Large intestine (tissue), 3 donors: ENCODE measurements around the gene NDUFS7. TPM values are rescaled to one million over a fixed set of nuclear protein-coding genes. Genes with fewer than 3 reads are reported as not detected.
A peak's percentile ranks its signal among the peaks of the same experiment; 100 is the strongest.

ENCODE experiments used
- DNase-seq, 2 donors: peaks; one replicate each; pipeline versions ENCODE4 v3.0.0 to v3.0.0-alpha.2; 2013
- H3K27ac ChIP-seq: one replicate; pipeline ENCODE4 v1.5.1; 2013; ENCODE audit warnings: low read length
- H3K27me3 ChIP-seq: 2 replicates; pipeline ENCODE4 v1.6.1; 2013; ENCODE audit warnings: low read length; ENCODE audit not compliant: control insufficient read depth, insufficient read depth
- H3K36me3 ChIP-seq: 2 replicates; pipeline ENCODE4 v1.6.1; 2013; ENCODE audit warnings: low read length; ENCODE audit not compliant: control insufficient read depth, insufficient read depth
- H3K4me1 ChIP-seq: one replicate; pipeline ENCODE4 v1.6.1; 2013; ENCODE audit warnings: low read length; ENCODE audit not compliant: control insufficient read depth, insufficient read depth
- H3K4me3 ChIP-seq: one replicate; pipeline ENCODE4 v1.5.1; 2013; ENCODE audit warnings: low read length
- H3K9me3 ChIP-seq: one replicate; pipeline ENCODE4 v1.6.1; 2013; ENCODE audit warnings: mild to moderate bottlenecking, low read depth, low read length, moderate library complexity; ENCODE audit not compliant: control insufficient read depth
- WGBS: methylation state at CpG from one replicate; pipeline ENCODE4 v1.1.5; 2013; ENCODE audit warnings: low lambda C conversion rate; ENCODE audit not compliant: insufficient coverage; 5-methylcytosine and 5-hydroxymethylcytosine counted together
- polyA plus RNA-seq: library from polyadenylated mRNA; unstranded; fragments of 120-200 nt; gene quantifications from one replicate; pipeline ENCODE4 v1.2.1, GENCODE V29; 2013

The NDUFS7 gene
- polyA plus RNA-seq, 1 donor = 91.9 TPM

GRCh38 chr19:1376415-1376805 lies 7.3 kb upstream of the NDUFS7 start:
- no peak overlapping the region for H3K27ac ChIP-seq
- no peak overlapping the region for H3K4me3 ChIP-seq
- H3K4me1 ChIP-seq = no peaks in the 10 kb centered on the region
- no peak for DNase-seq
- H3K9me3 ChIP-seq = peaks cover 14% of the 10 kb centered on the region
- H3K36me3 ChIP-seq = peaks cover 41% of the 10 kb centered on the region
- no peaks in the 10 kb centered on the region for H3K27me3 ChIP-seq
- no CpG with 5 or more reads among the region's 17 CpGs for WGBS

GRCh38 chr19:1377176-1377964 lies 6.3 kb upstream of the NDUFS7 start:
- Histone ChIP-seq H3K9me3 (peaks cover 14% of the 10 kb centered on the region), H3K4me1 (no peaks in the 10 kb centered on the region), H3K4me3 (no peak overlapping the region), H3K27me3 (no peaks in the 10 kb centered on the region), H3K36me3 (peaks cover 37% of the 10 kb centered on the region), H3K27ac (no peak overlapping the region)
- no peak for DNase-seq
- no CpG with 5 or more reads among the region's 43 CpGs for WGBS

- H3K4me1 ChIP-seq = no peaks in the 10 kb centered on the region
- no peak overlapping the region for H3K27ac ChIP-seq
- WGBS = no CpG with 5 or more reads among the region's 33 CpGs
Measured at GRCh38 chr19:1377965-1378785, 5.5 kb upstream of the NDUFS7 start.

GRCh38 chr19:1379126-1379905 lies 4.4 kb upstream of the NDUFS7 start:
- Histone ChIP-seq H3K4me1 (no peaks in the 10 kb centered on the region), H3K27ac (no peak overlapping the region), H3K9me3 (peaks cover 14% of the 10 kb centered on the region), H3K27me3 (no peaks in the 10 kb centered on the region), H3K4me3 (no peak overlapping the region), H3K36me3 (peaks cover 21% of the 10 kb centered on the region)
- no CpG with 5 or more reads among the region's 27 CpGs for WGBS
- no peak for DNase-seq

More at GRCh38 chr19:1377965-1378785, 5.5 kb upstream of the NDUFS7 start:
- no peak for DNase-seq
- H3K27me3 ChIP-seq = no peaks in the 10 kb centered on the region
- peaks cover 32% of the 10 kb centered on the region for H3K36me3 ChIP-seq
- peaks cover 14% of the 10 kb centered on the region for H3K9me3 ChIP-seq
- H3K4me3 ChIP-seq = no peak overlapping the region

- Histone ChIP-seq H3K4me1 (peaks cover 3% of the 10 kb centered on the region), H3K4me3 (no peak overlapping the region), H3K36me3 (peaks cover 16% of the 10 kb centered on the region), H3K27ac (no peak overlapping the region), H3K9me3 (peaks cover 14% of the 10 kb centered on the region), H3K27me3 (no peaks in the 10 kb centered on the region)
- DNase-seq = no peak
- WGBS = no CpG with 5 or more reads among the region's 12 CpGs
Measured at GRCh38 chr19:1379961-1380489, 3.7 kb upstream of the NDUFS7 start.

- no peak overlapping the region for H3K4me3 ChIP-seq
- peaks cover 11% of the 10 kb centered on the region for H3K36me3 ChIP-seq
- no peak overlapping the region for H3K27ac ChIP-seq
- peaks cover 4% of the 10 kb centered on the region for H3K4me1 ChIP-seq
- WGBS = 83% methylated on average over 1 of the region's 3 CpGs
- H3K27me3 ChIP-seq = no peaks in the 10 kb centered on the region
- peaks cover 8% of the 10 kb centered on the region for H3K9me3 ChIP-seq
- DNase-seq = no peak
Measured at GRCh38 chr19:1382250-1382649, 1.5 kb upstream of the NDUFS7 start.

- Histone ChIP-seq H3K27ac (no peak overlapping the region), H3K4me1 (peaks cover 4% of the 10 kb centered on the region), H3K4me3 (no peak overlapping the region), H3K9me3 (peaks cover under 1% of the 10 kb centered on the region), H3K36me3 (peaks cover 6% of the 10 kb centered on the region), H3K27me3 (no peaks in the 10 kb centered on the region)
- 73% methylated on average over 2 of the region's 9 CpGs for WGBS
- DNase-seq = no peak
Measured at GRCh38 chr19:1383017-1383311, 743 bp upstream of the NDUFS7 start.

GRCh38 chr19:1384085-1384462 lies 367 bp downstream of the NDUFS7 start:
- Histone ChIP-seq H3K9me3 (peaks cover 5% of the 10 kb centered on the region), H3K36me3 (peaks cover 17% of the 10 kb centered on the region), H3K27me3 (no peaks in the 10 kb centered on the region), H3K27ac (peak overlapping the region; percentile 89), H3K4me1 (peaks cover 4% of the 10 kb centered on the region), H3K4me3 (peak overlapping the region; percentile 91)
- DNase-seq = no peak
- no CpG with 5 or more reads among the region's 23 CpGs for WGBS

GRCh38 chr19:1384478-1385110 lies 887 bp downstream of the NDUFS7 start:
- H3K36me3 ChIP-seq = peaks cover 22% of the 10 kb centered on the region
- no peak for DNase-seq
- 20% methylated on average over 2 of the region's 17 CpGs for WGBS
- H3K4me1 ChIP-seq = peaks cover 4% of the 10 kb centered on the region
- H3K4me3 ChIP-seq = peak overlapping the region; percentile 91
- peak overlapping the region; percentile 89 for H3K27ac ChIP-seq
- H3K9me3 ChIP-seq = peaks cover 5% of the 10 kb centered on the region
- no peaks in the 10 kb centered on the region for H3K27me3 ChIP-seq

- peaks cover 5% of the 10 kb centered on the region for H3K9me3 ChIP-seq
- WGBS = no CpG with 5 or more reads among the region's 3 CpGs
- no peak for DNase-seq
- peaks cover 32% of the 10 kb centered on the region for H3K36me3 ChIP-seq
- H3K4me3 ChIP-seq = no peak overlapping the region
- no peak overlapping the region for H3K27ac ChIP-seq
- no peaks in the 10 kb centered on the region for H3K27me3 ChIP-seq
- H3K4me1 ChIP-seq = peaks cover 4% of the 10 kb centered on the region
Measured at GRCh38 chr19:1385816-1386215, 2.1 kb downstream of the NDUFS7 start.
